Left lobe of liver (tissue), 2 donors: Measurements from ENCODE around the gene TFR2. TPM values are rescaled to one million over a fixed set of nuclear protein-coding genes. Genes with fewer than 3 reads are reported as not detected.

ENCODE experiments used
- ATAC-seq: fragments of 200-7000 bp; cut with Tn5 transposase; one replicate; pipeline ENCODE4 v1.9.1; 2020; ENCODE audit warnings: mild to moderate bottlenecking, moderate library complexity
- DNase-seq: peaks from one replicate; pipeline ENCODE4 v3.0.0-alpha.2; 2020; ENCODE audit warnings: low spot score
- total RNA-seq: library from RNA; stranded (reverse); gene quantifications from one replicate; pipeline ENCODE4 v1.2.1, GENCODE V29; 2021
- donor health status: DM: no; HTN: no; CAD: no; lungs with moderate emphysema.
- donor health status: DM: no; HTN: yes; CAD: no.

The TFR2 gene
- total RNA-seq, 1 donor from 2014 or later, result 689 TPM

- no peak for DNase-seq
- ATAC-seq, result no peak
Measured at GRCh38 chr7:100589341-100589947, 51.9 kb downstream of the TFR2 start.

- no peak for ATAC-seq
- no peak for DNase-seq
Measured at GRCh38 chr7:100588438-100588837, 52.9 kb downstream of the TFR2 start.

GRCh38 chr7:100586266-100587025 lies 54.9 kb downstream of the TFR2 start, which contains the start of gene FBXO24:
TSS of gene FBXO24 (plus strand) at chr7:100586328. CDS start at chr7:100586626, 298 bp downstream.
- DNase-seq, result peak; percentile 100
- peak; percentile 87 for ATAC-seq

- DNase-seq, result peak; percentile 79
- ATAC-seq, result peak; percentile 62
Measured at GRCh38 chr7:100585511-100586265, 55.7 kb downstream of the TFR2 start, which contains the start of gene LRCH4. TSS of gene LRCH4 (minus strand) at chr7:100586129. CDS start at chr7:100586100, 29 bp downstream.

- DNase-seq (peak; percentile 60), ATAC-seq (no peak)
Measured at GRCh38 chr7:100584683-100585510, 56.5 kb downstream of the TFR2 start.

- no peak for DNase-seq
- ATAC-seq, result no peak
Measured at GRCh38 chr7:100584054-100584682, 57.2 kb downstream of the TFR2 start.

GRCh38 chr7:100583132-100584053 lies 58.0 kb downstream of the TFR2 start:
- no peak for ATAC-seq
- DNase-seq, result peak; percentile 57

GRCh38 chr7:100582650-100583049 lies 58.7 kb downstream of the TFR2 start:
- no peak for ATAC-seq
- DNase-seq, result no peak

- DNase-seq (peak; percentile 46), ATAC-seq (no peak)
Measured at GRCh38 chr7:100582041-100582579, 59.2 kb downstream of the TFR2 start.

GRCh38 chr7:100580466-100581283 lies 60.7 kb downstream of the TFR2 start:
- ATAC-seq, result no peak
- DNase-seq, result peak; percentile 42

- no peak for DNase-seq
- ATAC-seq, result no peak
Measured at GRCh38 chr7:100578246-100579183, 62.8 kb downstream of the TFR2 start.

- no peak for ATAC-seq
- no peak for DNase-seq
Measured at GRCh38 chr7:100577507-100577906, 63.8 kb downstream of the TFR2 start.

GRCh38 chr7:100577103-100577502 lies 64.2 kb downstream of the TFR2 start:
- DNase-seq (no peak), ATAC-seq (no peak)

- DNase-seq (no peak), ATAC-seq (no peak)
Measured at GRCh38 chr7:100576384-100576993, 64.9 kb downstream of the TFR2 start.

- peak; percentile 68 for DNase-seq
- ATAC-seq, result peak; percentile 21
Measured at GRCh38 chr7:100575746-100576383, 65.5 kb downstream of the TFR2 start.

GRCh38 chr7:100575206-100575631 lies 66.1 kb downstream of the TFR2 start:
- peak; percentile 95 for DNase-seq
- peak; percentile 69 for ATAC-seq
